ENCODE results near the gene PDGFRB. TPM values are rescaled to one million over a fixed set of nuclear protein-coding genes. Genes with fewer than 3 reads are reported as not detected.
A peak's percentile ranks its signal among the peaks of the same experiment; 100 is the strongest.

Gene PDGFRB
- total and polyA plus RNA-seq, 2 of the 4 experiments (the other 2 are of a cell fraction), result 108 to 124 TPM

- H3K23ac ChIP-seq (ENCODE audit: low read depth, low read length), result peak overlapping the region; percentile 100
- peak; percentile 65; the same call in 1 of the 2 replicates for TF ChIP-seq FOS (IDR thresholded peaks at IDR 0.05; ENCODE audit: low read depth, low read length)
- TF ChIP-seq, protein P1, sequence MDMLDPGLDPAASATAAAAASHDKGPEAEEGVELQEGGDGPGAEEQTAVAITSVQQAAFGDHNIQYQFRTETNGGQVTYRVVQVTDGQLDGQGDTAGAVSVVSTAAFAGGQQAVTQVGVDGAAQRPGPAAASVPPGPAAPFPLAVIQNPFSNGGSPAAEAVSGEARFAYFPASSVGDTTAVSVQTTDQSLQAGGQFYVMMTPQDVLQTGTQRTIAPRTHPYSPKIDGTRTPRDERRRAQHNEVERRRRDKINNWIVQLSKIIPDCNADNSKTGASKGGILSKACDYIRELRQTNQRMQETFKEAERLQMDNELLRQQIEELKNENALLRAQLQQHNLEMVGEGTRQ (IDR thresholded peaks at IDR 0.05; ENCODE audit: low read depth, low read length), result no peak
- TF ChIP-seq RCOR1 (IDR thresholded peaks at IDR 0.05; ENCODE audit: insufficient replicate concordance, low read length), result no peak
- peak; percentile 94 for TF ChIP-seq MAZ (IDR thresholded peaks at IDR 0.05; ENCODE audit: borderline replicate concordance, low read depth, low read length)
- intact Hi-C loops (cut with micrococcal nuclease), result loop anchor here (2.0 kb wide), 1 partner anchor 15 kb away; the partner anchor contains the start of gene PDGFRB
Observed at GRCh38 chr5:150139334-150139733, 16.3 kb downstream of the PDGFRB start.

More at GRCh38 chr5:150139334-150139733, 16.3 kb downstream of the PDGFRB start:
- H2AK9ac ChIP-seq (replicated peaks; ENCODE audit: low read depth, low read length, poor library complexity), result peak overlapping the region; percentile 92
- peaks cover 33% of the 10 kb centered on the region for H3K36me3 ChIP-seq (ENCODE audit: control insufficient read depth, insufficient read depth, low read length)
- CTCF ChIA-PET, result no interaction called here
- H2BK5ac ChIP-seq (ENCODE audit: low read depth, low read length, poor library complexity, severe bottlenecking), result peak overlapping the region; percentile 98
- peak overlapping the region; percentile 100 for H3K4ac ChIP-seq (ENCODE audit: low read depth, low read length)
- H3K18ac ChIP-seq (ENCODE audit: low read depth, low read length), result peak overlapping the region; percentile 93
- WGBS, 2 experiments (ENCODE audit: extremely low coverage in 2 of 2, insufficient read length in 1 of 2), result no CpG with 5 or more reads among the region's 6 CpGs
- POLR2A ChIA-PET (ENCODE audit: unreplicated experiment), result interaction anchor here (0.6 kb wide), 2 partner anchors 16 to 558 kb away, joined by 3 to 7 read pairs; partner anchors contain the start of gene PDGFRB
- H4K8ac ChIP-seq (ENCODE audit: low read depth in 2 of 2, low read length in 2 of 2), result peak overlapping the region; percentile 100
- DNase-seq (peak; percentile 92), ATAC-seq (ENCODE audit: low read depth) (no peak; the same call in 1 of the 2 replicates)
- peak overlapping the region; percentile 100 for H2BK20ac ChIP-seq (ENCODE audit: low read depth, low read length)
- H2BK120ac ChIP-seq (ENCODE audit: low read depth, low read length), result peak overlapping the region; percentile 100
- no peak overlapping the region for H3K4me3 ChIP-seq (ENCODE audit: insufficient read depth, low read depth, low read length)
- H3K27ac ChIP-seq (ENCODE audit: insufficient read depth, low read length), result peak overlapping the region; percentile 98
- peak overlapping the region; percentile 48 for H3K4me2 ChIP-seq (ENCODE audit: low read depth, low read length)
- peaks cover 3% of the 10 kb centered on the region; the same call in 1 of the 2 replicates for H4K20me1 ChIP-seq (ENCODE audit: insufficient read depth, low read length)
- peak overlapping the region; percentile 100 for H3K56ac ChIP-seq (ENCODE audit: extremely low read depth, insufficient read depth, low read length)
- peak overlapping the region; percentile 68 for H3K9ac ChIP-seq (ENCODE audit: low read depth, low read length)
- in situ Hi-C loops (cut with MboI; ENCODE audit: low sequenced_read_pairs) (no loop called here), dilution Hi-C loops (cut with HindIII; ENCODE audit: low sequenced_read_pairs, unreplicated experiment) (no loop called here)
- peaks cover 32% of the 10 kb centered on the region for H3K9me1 ChIP-seq (ENCODE audit: insufficient read depth, low read length)
- no peaks in the 10 kb centered on the region for H3K27me3 ChIP-seq (ENCODE audit: control insufficient read depth, insufficient read depth, low read length)
- H2AK5ac ChIP-seq (ENCODE audit: low read depth, low read length), result peak overlapping the region; percentile 99
- H3K79me1 ChIP-seq (ENCODE audit: low read depth in 1 of 2, low read length in 2 of 2), result peaks cover 37 to 85% of the 10 kb centered on the region in 2 experiments
- peak overlapping the region; percentile 98 for H3K14ac ChIP-seq (replicated peaks; ENCODE audit: low read depth, low read length)
- H2BK15ac ChIP-seq (ENCODE audit: low read depth, low read length), result peak overlapping the region; percentile 99
- peaks cover 75% of the 10 kb centered on the region for H3K4me1 ChIP-seq (ENCODE audit: control insufficient read depth, insufficient read depth, low read length)
- BruUV-seq (replicated peaks), result no TSS peak
- H3K9me3 ChIP-seq (ENCODE audit: control insufficient read depth, insufficient read depth, low read length), result no peaks in the 10 kb centered on the region
- H4K5ac ChIP-seq (ENCODE audit: low read depth, low read length), result peak overlapping the region; percentile 94
- H2AFZ ChIP-seq (replicated peaks; ENCODE audit: low read length, poor library complexity), result peak overlapping the region; percentile 59
- peak overlapping the region; percentile 100 for H4K91ac ChIP-seq (ENCODE audit: insufficient read depth, low read depth, low read length)
